IPS DF 19.7 (cell line): Measurements from ENCODE around the gene GAL3ST2.
"Not testable (repeated sequence)": the region's sequence is repeated elsewhere in the genome, so short reads cannot be mapped to it uniquely, and the experiment has no call there.

Source experiments
- DNase-seq: peaks from one replicate; pipeline ENCODE4 v3.0.0-alpha.2; 2013; ENCODE audit warnings: low read depth, low spot score

Gene GAL3ST2

DNA sequence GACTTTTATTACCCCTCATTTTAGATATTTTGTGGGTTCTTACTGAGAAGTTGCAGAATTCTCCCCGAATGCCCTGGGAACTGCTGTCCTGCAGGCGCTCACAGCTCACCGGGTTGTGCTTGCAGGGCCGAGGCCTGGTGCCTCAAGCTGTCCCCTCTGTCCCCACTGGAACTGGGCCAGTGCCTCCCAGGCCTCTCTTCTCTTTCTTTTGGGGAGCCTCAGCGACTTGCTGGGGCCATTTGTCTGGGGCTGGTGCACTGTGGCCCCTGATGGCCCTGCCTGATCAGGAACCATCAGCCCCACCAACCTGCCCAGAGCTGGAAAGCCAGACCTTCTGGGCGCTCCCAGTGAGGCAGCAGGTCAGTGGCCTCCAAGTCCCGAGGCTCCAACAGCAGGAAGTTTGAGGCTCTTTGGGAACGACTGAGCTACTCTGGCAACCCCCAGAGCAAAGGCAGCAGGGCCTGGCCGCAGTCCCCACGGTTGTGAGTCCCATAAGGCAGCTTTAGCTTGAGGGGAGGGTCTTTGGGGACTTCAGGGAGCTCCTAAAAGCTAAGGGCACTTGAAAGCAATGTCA, 17.7 kb downstream of the GAL3ST2 start:
- DNase-seq = no peak

GRCh38 chr2:241795021-241795999, 18.7 kb downstream of the GAL3ST2 start:
- no peak for DNase-seq

GRCh38 chr2:241796209-241796608, 19.6 kb downstream of the GAL3ST2 start:
- no peak for DNase-seq

- DNase-seq = no peak
Measured at GRCh38 chr2:241796610-241797138, 20.1 kb downstream of the GAL3ST2 start.

DNA sequence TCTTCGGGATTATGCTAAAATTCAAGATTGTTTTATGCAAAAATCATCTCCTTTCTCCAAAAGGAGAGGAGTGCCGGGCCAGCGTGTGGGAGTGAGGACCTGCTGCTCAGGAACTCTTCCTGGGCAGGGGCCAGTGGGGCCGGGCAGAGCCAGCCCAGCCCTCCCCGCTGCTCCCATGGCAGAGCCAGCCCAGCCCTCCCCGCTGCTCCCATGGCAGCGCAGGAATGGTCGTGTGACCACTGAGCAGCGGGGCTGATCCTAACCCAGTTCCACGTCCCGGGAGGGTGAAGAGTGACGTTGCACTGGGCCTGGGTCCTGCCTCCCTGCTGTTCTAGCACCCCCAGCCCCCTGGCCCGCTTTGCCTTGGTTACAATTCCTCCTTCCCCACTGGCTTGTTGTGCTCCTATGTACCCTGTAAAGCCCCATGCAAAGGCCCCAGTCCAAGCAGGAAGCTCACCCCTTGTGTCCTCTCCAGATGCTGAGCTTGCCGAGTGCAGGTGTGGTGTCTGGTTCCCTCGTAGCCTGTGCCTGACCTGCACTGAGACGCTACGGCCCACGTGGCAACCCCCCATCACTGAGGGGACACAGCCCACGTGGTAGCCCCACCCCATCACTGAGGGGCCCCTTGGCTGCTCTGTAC, 20.9 kb downstream of the GAL3ST2 start:
- DNase-seq = no peak

DNA sequence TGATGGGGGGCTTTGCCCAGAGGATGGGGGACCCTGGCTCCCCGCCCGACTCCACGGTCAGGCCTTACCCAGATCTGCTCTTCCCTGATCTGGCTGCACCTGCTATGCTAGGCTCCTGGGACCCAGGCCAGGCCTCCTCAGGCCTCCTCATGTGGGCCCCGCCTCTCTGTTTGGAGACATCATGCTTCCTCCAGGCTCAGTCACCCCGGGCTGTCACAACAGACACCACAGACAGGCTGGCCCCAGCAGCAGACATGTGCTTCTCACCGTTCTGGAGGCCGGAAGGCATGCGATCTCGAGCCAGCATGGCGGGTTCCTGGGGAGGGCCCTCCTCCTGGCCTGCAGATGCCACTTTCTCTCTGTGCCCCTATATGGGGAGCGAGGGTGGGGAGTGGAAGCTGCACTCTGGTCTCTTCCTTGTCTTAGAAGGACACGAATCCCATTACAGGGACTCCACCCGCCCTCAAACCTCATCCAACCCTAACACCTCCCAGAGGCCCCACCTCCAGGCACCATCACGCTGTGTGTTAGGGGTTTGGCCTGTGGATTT, 21.5 kb downstream of the GAL3ST2 start:
- DNase-seq = no peak

- DNase-seq = no peak
Measured at GRCh38 chr2:241798631-241799521, 22.3 kb downstream of the GAL3ST2 start.

GRCh38 chr2:241799522-241800197, 23.0 kb downstream of the GAL3ST2 start:
- no peak for DNase-seq

- DNase-seq = not testable (repeated sequence)
Measured at GRCh38 chr2:241800198-241800903, 23.7 kb downstream of the GAL3ST2 start.

DNA sequence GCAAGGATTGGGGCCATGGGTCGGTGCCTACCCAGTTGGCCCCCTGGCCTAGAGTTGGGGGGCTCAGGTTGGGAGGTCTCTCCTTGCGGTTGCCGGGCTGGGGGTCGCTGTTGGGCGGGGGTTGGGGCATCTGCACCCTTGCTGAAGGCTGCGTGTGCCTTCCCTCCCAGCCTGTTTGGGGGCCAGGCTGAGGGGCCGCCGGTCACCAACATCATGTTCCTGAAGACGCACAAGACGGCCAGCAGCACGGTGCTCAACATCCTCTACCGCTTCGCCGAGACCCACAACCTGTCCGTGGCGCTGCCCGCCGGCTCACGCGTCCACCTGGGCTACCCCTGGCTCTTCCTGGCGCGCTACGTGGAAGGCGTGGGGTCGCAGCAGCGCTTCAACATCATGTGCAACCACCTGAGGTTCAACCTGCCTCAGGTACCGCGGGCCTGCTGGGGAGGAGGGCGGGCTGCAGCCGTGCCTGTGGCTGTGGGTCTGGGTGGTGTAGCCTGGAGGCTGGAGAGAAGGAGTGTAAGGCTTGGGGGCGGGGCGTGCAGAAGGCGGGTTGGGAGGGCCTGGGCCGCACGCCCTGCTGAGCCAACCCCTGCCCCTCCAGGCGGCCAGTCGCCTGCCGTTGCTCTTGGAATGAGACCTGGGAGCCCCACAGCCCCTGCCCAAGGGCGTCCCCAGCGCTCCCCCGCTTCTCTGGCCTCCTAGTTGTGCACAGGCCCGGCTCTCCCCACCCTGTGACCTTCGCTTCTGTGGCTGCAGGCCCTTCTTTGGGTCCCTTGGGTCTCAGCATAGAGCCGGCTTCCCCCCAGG, 25.2 kb downstream of the GAL3ST2 start:
- DNase-seq = no peak

DNA sequence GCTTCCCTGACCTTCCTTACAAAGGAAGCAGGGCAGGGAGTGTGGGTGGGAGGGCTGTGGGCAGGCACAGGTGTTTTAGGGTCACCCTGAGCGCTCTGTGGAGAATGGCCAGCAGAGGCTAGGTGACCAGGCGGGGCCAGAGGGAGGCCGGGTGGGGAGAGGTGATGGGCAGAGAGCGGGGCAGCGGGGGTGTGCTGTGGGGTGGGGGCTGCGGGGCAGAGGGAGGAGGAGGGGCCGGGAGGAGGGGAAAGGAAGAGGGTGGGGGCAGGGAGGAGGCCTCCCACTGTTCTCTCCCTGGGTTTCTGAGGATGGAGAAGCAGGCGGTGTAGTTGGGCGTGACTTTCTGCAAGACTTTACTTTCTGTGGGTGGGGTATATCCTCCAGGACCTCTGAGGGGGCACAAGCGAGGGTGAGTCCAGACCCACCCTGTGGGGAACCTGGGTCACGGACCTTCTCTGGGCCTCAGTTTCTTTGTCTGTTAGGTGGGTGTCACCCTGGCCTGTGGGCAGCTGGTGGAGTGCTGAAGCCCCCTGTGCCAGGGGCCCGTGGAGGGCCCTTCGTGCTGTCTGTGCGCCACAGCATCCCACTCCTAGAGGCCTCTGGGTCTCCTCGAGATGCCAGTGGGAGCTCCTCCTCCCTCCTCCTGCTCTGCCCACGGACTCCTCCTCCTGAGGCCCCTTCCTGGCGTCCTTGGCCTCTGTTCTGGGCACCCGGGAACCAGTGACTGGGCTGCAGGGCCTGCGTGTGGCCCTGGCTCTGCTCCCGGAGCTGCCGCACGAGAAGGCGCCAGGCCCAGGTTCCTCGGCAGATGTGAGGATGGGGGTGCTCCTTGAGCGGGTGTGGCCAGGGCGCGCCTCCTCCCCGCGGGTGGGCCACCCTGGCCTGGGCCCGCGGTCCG, 26.0 kb downstream of the GAL3ST2 start:
- DNase-seq = no peak

- no peak for DNase-seq
Measured at GRCh38 chr2:241803387-241804325, 27.0 kb downstream of the GAL3ST2 start.

GRCh38 chr2:241804326-241805229, 28.0 kb downstream of the GAL3ST2 start:
- no peak for DNase-seq

GRCh38 chr2:241806217-241806616, 29.6 kb downstream of the GAL3ST2 start:
- not testable (repeated sequence) for DNase-seq

- no peak for DNase-seq
Measured at GRCh38 chr2:241808051-241808720, 31.6 kb downstream of the GAL3ST2 start.
